ENCODE data around the gene SPINK4.

The SPINK4 gene

DNA sequence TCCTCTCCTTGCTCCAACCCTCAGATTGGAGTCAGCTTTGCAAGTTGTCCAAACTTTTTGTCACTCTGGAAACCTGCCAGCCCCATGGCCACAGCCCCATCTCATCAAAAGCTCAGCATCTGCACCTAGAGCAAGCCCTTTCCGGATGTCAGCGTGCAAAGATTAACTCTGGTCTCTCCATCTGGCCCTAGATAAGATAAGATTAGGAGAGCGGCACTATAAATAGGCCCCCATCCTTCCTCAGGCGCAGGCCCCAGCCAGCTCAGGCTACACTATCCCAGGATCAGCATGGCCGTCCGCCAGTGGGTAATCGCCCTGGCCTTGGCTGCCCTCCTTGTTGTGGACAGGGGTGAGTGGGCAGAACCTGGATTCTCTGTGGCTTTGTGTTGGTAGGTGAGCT is at the start of gene SPINK4:
TSS of gene SPINK4 (plus strand) at position 247 of the 400 bp plus-strand sequence. CDS start at position 289, 42 bp downstream.
- no peak for DNase-seq (ENCODE audit: low spot score)

DNA sequence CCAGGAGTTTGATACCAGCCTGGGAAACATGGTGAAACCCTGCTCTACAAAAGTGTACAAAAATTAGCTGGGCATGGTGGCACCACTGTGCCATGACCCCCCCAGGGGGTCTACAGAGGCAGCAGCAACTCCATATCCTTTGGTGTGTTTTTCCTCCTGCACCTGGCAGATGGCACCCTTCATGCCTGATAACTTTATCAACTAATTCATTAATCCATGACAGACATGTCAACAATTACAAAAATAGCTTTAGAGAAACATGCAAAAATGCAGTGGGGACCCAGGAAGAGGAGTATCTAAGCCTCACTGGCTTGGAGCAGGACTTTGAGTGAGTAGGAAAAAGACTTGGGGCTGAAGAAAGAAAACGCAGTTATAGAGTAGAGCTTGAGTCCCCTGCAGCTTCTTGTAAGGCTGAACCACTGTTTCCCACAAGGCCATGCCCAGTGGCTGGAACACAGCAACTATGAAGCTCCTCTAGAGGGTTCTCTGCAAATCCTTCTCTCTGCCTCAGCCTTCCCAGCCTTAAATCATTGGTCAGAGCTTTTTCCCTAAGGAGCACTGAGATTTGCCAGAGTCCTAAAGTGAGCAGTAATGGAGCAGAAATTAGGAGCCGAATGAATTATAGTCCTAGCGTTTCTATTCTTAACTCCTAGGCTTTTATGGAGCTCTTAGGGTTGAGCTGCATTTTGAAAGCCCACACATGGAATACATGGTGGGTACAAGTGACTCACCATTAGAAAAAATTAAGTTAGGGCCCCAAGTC is 47.3 kb upstream of the SPINK4 start:
- no peak for DNase-seq (ENCODE audit: low spot score)

DNA sequence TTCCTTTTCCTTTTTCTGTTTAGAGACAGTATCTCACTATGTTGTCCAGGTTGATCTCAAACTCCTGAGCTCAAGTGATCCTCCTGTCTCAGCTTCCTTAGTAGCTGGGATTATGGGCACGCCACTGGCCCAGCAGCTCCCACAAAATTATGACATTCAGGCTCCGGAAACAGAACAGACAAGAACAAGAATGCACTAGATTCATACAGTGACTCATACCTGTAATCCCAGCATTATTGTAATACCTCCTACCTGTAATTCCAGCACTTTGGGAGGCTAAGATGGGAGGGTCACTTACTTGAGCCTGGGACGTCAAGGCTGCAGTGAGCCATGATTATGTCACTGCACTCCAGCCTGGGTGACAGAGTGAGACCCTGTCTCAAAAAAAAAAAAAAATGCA is 46.1 kb upstream of the SPINK4 start:
- no peak for DNase-seq (ENCODE audit: low spot score)

- no peak for DNase-seq (ENCODE audit: low spot score)
Observed at GRCh38 chr9:33196736-33197135, 43.2 kb upstream of the SPINK4 start.

- DNase-seq (ENCODE audit: low spot score), result no peak
Observed at GRCh38 chr9:33197279-33198152, 42.5 kb upstream of the SPINK4 start.

GRCh38 chr9:33198165-33198564 is 41.8 kb upstream of the SPINK4 start:
- DNase-seq (ENCODE audit: low spot score), result peak; percentile 81

GRCh38 chr9:33202018-33202417 is 37.9 kb upstream of the SPINK4 start:
- no peak for DNase-seq (ENCODE audit: low spot score)

- peak; percentile 58 for DNase-seq (ENCODE audit: low spot score)
Observed at GRCh38 chr9:33202552-33203201, 37.3 kb upstream of the SPINK4 start.

- no peak for DNase-seq (ENCODE audit: low spot score)
Observed at GRCh38 chr9:33209394-33209793, 30.6 kb upstream of the SPINK4 start.

DNA sequence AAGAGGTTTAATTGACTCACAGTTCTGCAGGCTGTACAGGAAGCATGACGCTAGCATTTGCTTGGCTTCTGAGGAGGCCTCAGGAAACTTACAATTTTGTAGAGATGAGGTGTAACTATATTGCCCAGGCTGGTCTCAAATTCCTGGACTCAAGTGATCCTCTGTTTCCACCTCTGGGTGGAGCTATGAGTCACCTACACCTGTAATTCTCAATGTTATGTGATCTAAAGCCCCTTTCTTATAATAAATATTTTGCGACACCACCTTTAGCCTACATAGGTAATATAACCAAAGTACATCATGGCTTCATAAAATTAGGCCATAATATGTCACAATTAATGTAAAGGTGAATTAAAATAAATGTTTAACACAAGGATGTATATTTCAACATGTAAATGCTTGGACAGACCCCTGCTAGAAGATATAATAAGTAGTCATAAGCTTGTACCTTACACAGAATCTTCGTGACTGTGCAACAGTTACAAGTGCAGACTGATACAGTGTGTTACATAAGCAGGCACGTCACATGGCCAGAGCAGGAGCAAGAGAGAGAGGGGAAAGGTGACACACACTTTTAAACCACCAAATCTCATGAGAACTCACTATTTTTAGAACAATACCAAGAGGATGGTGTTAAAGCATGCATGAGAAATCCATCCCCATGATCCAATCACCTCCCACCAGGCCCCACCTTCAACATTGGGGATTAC is 29.8 kb upstream of the SPINK4 start:
- DNase-seq (ENCODE audit: low spot score), result no peak

- no peak for DNase-seq (ENCODE audit: low spot score)
Observed at GRCh38 chr9:33211695-33212393, 28.1 kb upstream of the SPINK4 start.

GRCh38 chr9:33220681-33221567 is 19.0 kb upstream of the SPINK4 start:
- no peak for DNase-seq (ENCODE audit: low spot score)

DNA sequence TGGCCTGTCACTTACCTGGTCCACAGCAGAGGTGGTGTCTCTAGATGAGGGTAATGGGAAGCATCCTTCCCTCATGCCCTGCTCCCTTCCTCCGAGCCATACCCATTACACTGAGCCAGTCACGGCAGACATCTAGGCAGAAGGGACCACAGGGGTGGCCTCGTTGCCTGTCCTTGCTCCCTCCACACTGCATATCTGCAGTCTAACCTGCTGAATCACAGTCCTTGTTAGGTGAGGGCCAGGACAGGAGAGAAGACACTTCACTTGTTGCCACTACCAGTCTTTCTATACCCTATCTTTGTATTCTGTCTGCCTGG is 18.4 kb upstream of the SPINK4 start:
- no peak for DNase-seq (ENCODE audit: low spot score)

- DNase-seq (ENCODE audit: low spot score), result no peak
Observed at GRCh38 chr9:33222031-33222430, 17.9 kb upstream of the SPINK4 start.

- no peak for DNase-seq (ENCODE audit: low spot score)
Observed at GRCh38 chr9:33223696-33224095, 16.3 kb upstream of the SPINK4 start.

GRCh38 chr9:33225319-33226147 is 14.4 kb upstream of the SPINK4 start:
- DNase-seq (ENCODE audit: low spot score), result peak; percentile 72

GRCh38 chr9:33227008-33227398 is 13.0 kb upstream of the SPINK4 start:
- no peak for DNase-seq (ENCODE audit: low spot score)

DNA sequence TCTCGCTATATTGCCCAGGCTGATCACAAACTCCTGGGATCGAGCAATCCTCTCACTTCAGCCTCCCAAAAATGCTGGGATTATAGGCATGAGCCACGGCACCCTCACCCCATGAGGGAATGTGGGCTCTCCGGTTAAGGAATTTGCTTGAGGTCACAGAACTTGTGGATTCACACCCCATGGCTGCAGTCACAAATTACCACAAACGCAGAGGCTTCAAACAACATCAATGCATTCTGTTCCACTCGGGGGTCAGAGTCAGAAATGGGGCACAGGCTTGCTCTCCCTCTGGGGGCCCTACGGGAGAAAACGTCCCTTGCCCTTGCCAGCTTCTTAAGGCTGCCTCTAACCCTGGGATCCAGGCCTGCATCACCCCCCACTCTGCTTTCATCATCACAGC is 12.2 kb upstream of the SPINK4 start:
- no peak for DNase-seq (ENCODE audit: low spot score)

GRCh38 chr9:33228606-33229005 is 11.4 kb upstream of the SPINK4 start:
- no peak for DNase-seq (ENCODE audit: low spot score)
